PFSK-1 (cell line): ENCODE results near the gene LDB2.

ENCODE experiments used
- FOXP2 ChIP-seq: optimal IDR thresholded peaks from 2 replicates; pipeline ENCODE3; 2011; ENCODE audit warnings: borderline replicate concordance, control low read depth, inconsistent platforms; ENCODE audit not compliant: insufficient read depth; ENCODE audit errors: extremely low read length, extremely low read depth
- POLR2AphosphoS5 ChIP-seq: IDR thresholded peaks from 2 replicates; pipeline ENCODE4 v1.6.1; 2012; ENCODE audit warnings: low read depth, mild to moderate bottlenecking, control low read depth, low read length, moderate library complexity
- TAF1 ChIP-seq: IDR thresholded peaks from 2 replicates; pipeline ENCODE4 v1.6.1; 2012; ENCODE audit warnings: low read length, control low read depth, borderline replicate concordance; ENCODE audit not compliant: insufficient read depth
- TF ChIP-seq, protein P1 (sequence below), 2 experiments: IDR thresholded peaks; 2 replicates each; pipeline versions ENCODE4 v1.6.1 to v1.8.0; 2011 to 2012; ENCODE audit warnings: low read depth in 2 of 2, low read length in 2 of 2, control low read depth in 1 of 2, inconsistent platforms in 1 of 2, mild to moderate bottlenecking in 1 of 2, moderate library complexity in 1 of 2; ENCODE audit not compliant: insufficient read depth in 1 of 2

DNA sequence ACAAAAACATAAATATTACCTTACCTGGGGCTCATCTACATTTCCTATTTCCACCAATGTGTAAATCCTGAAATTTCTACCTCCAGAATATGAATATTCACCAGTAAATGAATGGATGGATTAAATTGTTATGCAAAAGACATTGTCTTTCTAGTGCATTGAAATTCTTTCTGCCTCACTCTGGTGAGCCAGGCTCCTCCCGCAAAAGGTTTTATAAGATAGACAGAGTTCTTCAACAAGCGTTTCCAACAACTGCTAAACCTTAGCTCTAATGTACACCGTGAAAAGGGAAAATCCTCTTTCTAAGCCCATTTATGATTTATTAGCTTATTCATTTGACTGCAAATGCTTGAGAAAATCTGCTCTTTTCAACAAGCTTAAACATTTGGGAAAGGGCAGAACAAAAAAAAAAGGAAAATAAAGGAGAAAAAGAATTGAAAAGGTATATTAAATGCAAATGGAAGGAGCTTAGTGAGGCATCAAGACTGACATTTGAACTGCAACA lies 72.0 kb downstream of the LDB2 start:
- TF ChIP-seq FOXP2: no peak
- TF ChIP-seq TAF1: no peak
- TF ChIP-seq, protein P1, sequence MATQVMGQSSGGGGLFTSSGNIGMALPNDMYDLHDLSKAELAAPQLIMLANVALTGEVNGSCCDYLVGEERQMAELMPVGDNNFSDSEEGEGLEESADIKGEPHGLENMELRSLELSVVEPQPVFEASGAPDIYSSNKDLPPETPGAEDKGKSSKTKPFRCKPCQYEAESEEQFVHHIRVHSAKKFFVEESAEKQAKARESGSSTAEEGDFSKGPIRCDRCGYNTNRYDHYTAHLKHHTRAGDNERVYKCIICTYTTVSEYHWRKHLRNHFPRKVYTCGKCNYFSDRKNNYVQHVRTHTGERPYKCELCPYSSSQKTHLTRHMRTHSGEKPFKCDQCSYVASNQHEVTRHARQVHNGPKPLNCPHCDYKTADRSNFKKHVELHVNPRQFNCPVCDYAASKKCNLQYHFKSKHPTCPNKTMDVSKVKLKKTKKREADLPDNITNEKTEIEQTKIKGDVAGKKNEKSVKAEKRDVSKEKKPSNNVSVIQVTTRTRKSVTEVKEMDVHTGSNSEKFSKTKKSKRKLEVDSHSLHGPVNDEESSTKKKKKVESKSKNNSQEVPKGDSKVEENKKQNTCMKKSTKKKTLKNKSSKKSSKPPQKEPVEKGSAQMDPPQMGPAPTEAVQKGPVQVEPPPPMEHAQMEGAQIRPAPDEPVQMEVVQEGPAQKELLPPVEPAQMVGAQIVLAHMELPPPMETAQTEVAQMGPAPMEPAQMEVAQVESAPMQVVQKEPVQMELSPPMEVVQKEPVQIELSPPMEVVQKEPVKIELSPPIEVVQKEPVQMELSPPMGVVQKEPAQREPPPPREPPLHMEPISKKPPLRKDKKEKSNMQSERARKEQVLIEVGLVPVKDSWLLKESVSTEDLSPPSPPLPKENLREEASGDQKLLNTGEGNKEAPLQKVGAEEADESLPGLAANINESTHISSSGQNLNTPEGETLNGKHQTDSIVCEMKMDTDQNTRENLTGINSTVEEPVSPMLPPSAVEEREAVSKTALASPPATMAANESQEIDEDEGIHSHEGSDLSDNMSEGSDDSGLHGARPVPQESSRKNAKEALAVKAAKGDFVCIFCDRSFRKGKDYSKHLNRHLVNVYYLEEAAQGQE (IDR thresholded peaks at IDR 0.05; ENCODE audit: insufficient read depth in 1 of 2, low read depth in 2 of 2, low read length in 2 of 2): no peak
- no peak for TF ChIP-seq POLR2AphosphoS5
